ENCODE results near the gene BOD1L2.

Gene BOD1L2

GRCh38 chr18:57190026-57190425, 43.1 kb downstream of the BOD1L2 start:
- no peaks in the 10 kb centered on the region for H3K27me3 ChIP-seq (replicated peaks; ENCODE audit: control insufficient read depth, insufficient read depth, low read length, poor library complexity, severe bottlenecking)
- H3K27ac ChIP-seq (ENCODE audit: insufficient read depth, low read length, poor library complexity, severe bottlenecking): no peak overlapping the region
- DNase-seq: no peak
- no peaks in the 10 kb centered on the region for H3K4me1 ChIP-seq (ENCODE audit: control insufficient read depth, insufficient read depth, low read length, poor library complexity, severe bottlenecking)
- peaks cover 4% of the 10 kb centered on the region for H3K9me3 ChIP-seq (ENCODE audit: control insufficient read depth, low read length)
- no peak overlapping the region for H3K4me3 ChIP-seq (ENCODE audit: insufficient read depth, low read depth, low read length, poor library complexity, severe bottlenecking)
- no peaks in the 10 kb centered on the region for H3K36me3 ChIP-seq (ENCODE audit: control insufficient read depth, insufficient read depth, low read length)

- H3K27ac ChIP-seq (ENCODE audit: insufficient read depth, low read length, poor library complexity, severe bottlenecking): no peak overlapping the region
- no peaks in the 10 kb centered on the region for H3K4me1 ChIP-seq (ENCODE audit: control insufficient read depth, insufficient read depth, low read length, poor library complexity, severe bottlenecking)
- no peak for DNase-seq
- H3K9me3 ChIP-seq (ENCODE audit: control insufficient read depth, low read length): no peaks in the 10 kb centered on the region
- no peaks in the 10 kb centered on the region for H3K27me3 ChIP-seq (replicated peaks; ENCODE audit: control insufficient read depth, insufficient read depth, low read length, poor library complexity, severe bottlenecking)
- H3K4me3 ChIP-seq (ENCODE audit: insufficient read depth, low read depth, low read length, poor library complexity, severe bottlenecking): no peak overlapping the region
- H3K36me3 ChIP-seq (ENCODE audit: control insufficient read depth, insufficient read depth, low read length): no peaks in the 10 kb centered on the region
Observed at GRCh38 chr18:57194070-57194469, 47.2 kb downstream of the BOD1L2 start.

DNA sequence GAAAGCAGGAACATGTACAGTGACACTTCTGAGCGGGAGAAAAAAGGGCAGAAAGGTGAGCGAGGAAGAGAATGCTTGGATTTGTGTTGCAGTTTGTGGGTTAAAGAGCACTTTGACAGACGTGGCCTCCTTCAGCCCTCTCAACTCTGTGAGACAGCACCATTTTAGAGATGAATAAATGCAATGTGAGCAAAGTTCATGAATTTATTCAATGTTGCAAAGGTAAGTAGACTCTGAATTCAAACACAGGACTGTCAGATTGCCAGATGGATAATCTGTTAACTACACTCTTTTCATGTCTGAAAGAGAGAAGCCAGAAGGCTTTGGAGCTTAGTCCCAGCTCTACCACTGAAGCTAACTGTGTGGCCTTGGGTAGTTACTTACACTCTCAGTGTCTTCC, 47.7 kb downstream of the BOD1L2 start:
- no peak for DNase-seq
- H3K36me3 ChIP-seq (ENCODE audit: control insufficient read depth, insufficient read depth, low read length): no peaks in the 10 kb centered on the region
- no peaks in the 10 kb centered on the region for H3K4me1 ChIP-seq (ENCODE audit: control insufficient read depth, insufficient read depth, low read length, poor library complexity, severe bottlenecking)
- H3K27me3 ChIP-seq (replicated peaks; ENCODE audit: control insufficient read depth, insufficient read depth, low read length, poor library complexity, severe bottlenecking): no peaks in the 10 kb centered on the region
- no peak overlapping the region for H3K27ac ChIP-seq (ENCODE audit: insufficient read depth, low read length, poor library complexity, severe bottlenecking)
- no peak overlapping the region for H3K4me3 ChIP-seq (ENCODE audit: insufficient read depth, low read depth, low read length, poor library complexity, severe bottlenecking)
- no peaks in the 10 kb centered on the region for H3K9me3 ChIP-seq (ENCODE audit: control insufficient read depth, low read length)

GRCh38 chr18:57195341-57195740, 48.5 kb downstream of the BOD1L2 start:
- Histone ChIP-seq H3K4me3 (ENCODE audit: insufficient read depth, low read depth, low read length, poor library complexity, severe bottlenecking) (no peak overlapping the region), H3K36me3 (ENCODE audit: control insufficient read depth, insufficient read depth, low read length) (no peaks in the 10 kb centered on the region), H3K27me3 (replicated peaks; ENCODE audit: control insufficient read depth, insufficient read depth, low read length, poor library complexity, severe bottlenecking) (no peaks in the 10 kb centered on the region), H3K27ac (ENCODE audit: insufficient read depth, low read length, poor library complexity, severe bottlenecking) (no peak overlapping the region), H3K9me3 (ENCODE audit: control insufficient read depth, low read length) (no peaks in the 10 kb centered on the region), H3K4me1 (ENCODE audit: control insufficient read depth, insufficient read depth, low read length, poor library complexity, severe bottlenecking) (no peaks in the 10 kb centered on the region)
- no peak for DNase-seq

DNA sequence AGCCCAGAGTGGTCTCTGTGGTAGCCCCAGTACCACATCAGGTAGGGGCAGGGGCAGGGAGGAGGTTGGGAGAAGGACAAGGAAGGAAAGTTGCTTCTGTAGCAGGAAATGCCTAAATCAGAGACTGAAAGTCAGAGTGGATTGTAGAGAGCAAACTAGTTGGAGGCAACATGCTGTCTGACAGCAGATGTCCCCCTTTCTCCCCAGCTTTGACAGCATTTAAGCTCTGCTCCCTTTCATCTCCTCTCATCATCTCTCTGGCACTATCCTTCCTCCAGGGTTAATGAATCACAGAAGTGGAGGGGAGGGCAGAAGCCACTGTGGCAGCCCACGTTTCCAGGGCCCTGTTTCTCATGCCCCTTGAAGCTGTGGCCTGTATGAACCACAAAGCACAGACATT, 50.4 kb downstream of the BOD1L2 start:
- H3K36me3 ChIP-seq (ENCODE audit: control insufficient read depth, insufficient read depth, low read length): no peaks in the 10 kb centered on the region
- H3K27me3 ChIP-seq (replicated peaks; ENCODE audit: control insufficient read depth, insufficient read depth, low read length, poor library complexity, severe bottlenecking): no peaks in the 10 kb centered on the region
- no peak overlapping the region for H3K27ac ChIP-seq (ENCODE audit: insufficient read depth, low read length, poor library complexity, severe bottlenecking)
- H3K4me3 ChIP-seq (ENCODE audit: insufficient read depth, low read depth, low read length, poor library complexity, severe bottlenecking): no peak overlapping the region
- no peak for DNase-seq
- H3K9me3 ChIP-seq (ENCODE audit: control insufficient read depth, low read length): no peaks in the 10 kb centered on the region
- no peaks in the 10 kb centered on the region for H3K4me1 ChIP-seq (ENCODE audit: control insufficient read depth, insufficient read depth, low read length, poor library complexity, severe bottlenecking)

DNA sequence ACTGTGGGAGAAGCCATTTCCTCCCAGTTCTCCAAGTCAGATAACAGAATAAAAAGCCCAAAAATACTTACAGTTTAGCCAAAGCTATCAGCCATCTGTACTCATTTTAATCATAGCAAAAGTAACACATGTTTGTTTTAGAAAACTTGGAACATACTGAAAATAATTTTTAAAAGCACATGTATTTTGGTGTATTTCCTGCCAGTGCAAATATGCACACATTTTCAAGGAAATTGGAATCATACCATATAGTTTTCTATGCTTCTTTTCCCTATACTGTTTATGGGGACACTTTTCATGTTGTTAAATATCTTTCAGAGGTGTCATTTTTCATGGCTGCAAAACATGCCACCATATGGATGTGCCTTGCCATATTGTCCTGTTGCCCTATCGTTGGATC, 51.2 kb downstream of the BOD1L2 start:
- Histone ChIP-seq H3K36me3 (ENCODE audit: control insufficient read depth, insufficient read depth, low read length) (no peaks in the 10 kb centered on the region), H3K27me3 (replicated peaks; ENCODE audit: control insufficient read depth, insufficient read depth, low read length, poor library complexity, severe bottlenecking) (no peaks in the 10 kb centered on the region), H3K4me3 (ENCODE audit: insufficient read depth, low read depth, low read length, poor library complexity, severe bottlenecking) (no peak overlapping the region), H3K9me3 (ENCODE audit: control insufficient read depth, low read length) (no peaks in the 10 kb centered on the region), H3K27ac (ENCODE audit: insufficient read depth, low read length, poor library complexity, severe bottlenecking) (no peak overlapping the region), H3K4me1 (ENCODE audit: control insufficient read depth, insufficient read depth, low read length, poor library complexity, severe bottlenecking) (no peaks in the 10 kb centered on the region)
- no peak for DNase-seq
